DOHH2 (cell line): Measurements from ENCODE around the gene FGF21.
"Not testable (repeated sequence)": the region's sequence is repeated elsewhere in the genome, so short reads cannot be mapped to it uniquely, and the experiment has no call there.

Source experiments
- H3F3A ChIP-seq: fragments of 200-600 bp; sonication (generic), shearing (Covaris generic); 2 replicates; pipeline ENCODE4 v1.6.0; 2016; ENCODE audit warnings: antibody characterized with exemption, mild to moderate bottlenecking; ENCODE audit not compliant: control insufficient read depth, insufficient read depth
- H3K27ac ChIP-seq: fragments of 200-600 bp; sonication (generic); 2 replicates; pipeline ENCODE4 v1.5.1; 2014; ENCODE audit warnings: low read depth, mild to moderate bottlenecking, low read length, moderate library complexity
- H3K27me3 ChIP-seq: fragments of 200-600 bp; sonication (generic); 2 replicates; pipeline ENCODE4 v1.6.1; 2014; ENCODE audit warnings: mild to moderate bottlenecking, low read length, mixed read lengths; ENCODE audit not compliant: control insufficient read depth
- H3K36me3 ChIP-seq: fragments of 200-600 bp; sonication (generic); 2 replicates; pipeline ENCODE4 v1.6.1; 2014; ENCODE audit warnings: mild to moderate bottlenecking, low read length, moderate library complexity, mixed read lengths; ENCODE audit not compliant: control insufficient read depth
- H3K4me1 ChIP-seq: fragments of 200-600 bp; sonication (generic); 2 replicates; pipeline ENCODE4 v1.6.1; 2014; ENCODE audit warnings: mild to moderate bottlenecking, low read length, mixed read lengths; ENCODE audit not compliant: control insufficient read depth
- H3K4me2 ChIP-seq: fragments of 200-600 bp; sonication (generic); 2 replicates; pipeline ENCODE4 v1.6.0; 2014; ENCODE audit warnings: mild to moderate bottlenecking, low read length, moderate library complexity
- H3K4me3 ChIP-seq: fragments of 200-600 bp; sonication (generic); 2 replicates; pipeline ENCODE4 v1.5.1; 2014; ENCODE audit warnings: mild to moderate bottlenecking, low read length, mixed read lengths
- H3K79me2 ChIP-seq: fragments of 200-600 bp; sonication (generic); 2 replicates; pipeline ENCODE4 v1.6.1; 2014; ENCODE audit warnings: mild to moderate bottlenecking, low read length, mixed read lengths; ENCODE audit not compliant: control insufficient read depth
- H3K9me2 ChIP-seq: fragments of 200-600 bp; sonication (generic); replicated peaks from 2 replicates; pipeline ENCODE4 v1.6.1; 2014; ENCODE audit warnings: mild to moderate bottlenecking, low read length, mixed read lengths; ENCODE audit not compliant: control insufficient read depth
- H3K9me3 ChIP-seq: fragments of 200-600 bp; sonication (generic); 2 replicates; pipeline ENCODE4 v1.6.1; 2014; ENCODE audit warnings: antibody characterized with exemption, low read length, mixed read lengths; ENCODE audit not compliant: control insufficient read depth, insufficient read depth
- H4K20me1 ChIP-seq: fragments of 200-600 bp; sonication (generic); 2 replicates; pipeline ENCODE4 v1.6.0; 2014; ENCODE audit warnings: low read depth, mild to moderate bottlenecking, antibody characterized with exemption, low read length, moderate library complexity; ENCODE audit not compliant: control insufficient read depth, insufficient read depth
- CTCF ChIP-seq: fragments of 200-600 bp; sonication (generic); IDR thresholded peaks from one replicate; pipeline ENCODE4 v1.5.1; 2014; ENCODE audit warnings: antibody characterized with exemption, mild to moderate bottlenecking, low read depth, low read length; ENCODE audit not compliant: poor library complexity, severe bottlenecking
- EZH2phosphoT487 ChIP-seq: fragments of 200-600 bp; sonication (generic); IDR thresholded peaks from 2 replicates; pipeline ENCODE4 v1.6.1; 2017; ENCODE audit warnings: borderline replicate concordance, mild to moderate bottlenecking, antibody characterized with exemption, low read length, moderate library complexity, mixed read lengths

The FGF21 gene

DNA sequence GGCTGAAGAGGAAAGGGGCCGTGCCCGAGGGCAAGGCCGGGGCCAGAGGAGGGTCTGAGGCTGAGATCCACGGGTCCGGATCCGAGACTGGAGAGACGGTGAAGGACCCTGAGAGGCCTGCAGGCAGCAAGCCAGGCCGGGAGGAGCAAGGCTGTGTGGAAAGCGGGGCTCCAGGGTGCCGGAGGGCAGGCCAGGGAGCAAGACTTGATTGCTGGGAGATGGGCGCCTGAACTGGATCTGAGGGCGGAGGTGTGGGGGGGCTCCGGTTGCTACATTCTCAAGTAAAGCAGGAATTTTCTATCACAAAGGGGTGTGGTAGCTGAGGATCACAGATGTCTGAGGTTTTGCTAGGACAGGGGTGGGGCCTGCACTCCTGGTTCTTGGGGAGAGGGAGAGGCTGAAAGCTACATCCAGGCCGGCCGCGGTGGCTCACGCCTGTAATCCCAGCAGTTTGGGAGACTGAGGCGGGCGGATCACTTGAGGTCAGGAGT, 39.6 kb upstream of the FGF21 start:
- no peak for TF ChIP-seq CTCF
- no peak for TF ChIP-seq EZH2phosphoT487
- Histone ChIP-seq H3K4me3 (peak overlapping the region; percentile 89), H3K9me3 (no peaks in the 10 kb centered on the region), H3K4me1 (peaks cover 30% of the 10 kb centered on the region), H3K79me2 (peaks cover 7% of the 10 kb centered on the region), H3F3A (peaks cover 3% of the 10 kb centered on the region; the same call in 1 of the 2 replicates), H4K20me1 (no peaks in the 10 kb centered on the region), H3K9me2 (no peaks in the 10 kb centered on the region), H3K36me3 (no peaks in the 10 kb centered on the region), H3K4me2 (peak overlapping the region; percentile 98), H3K27ac (no peak overlapping the region), H3K27me3 (no peaks in the 10 kb centered on the region)

DNA sequence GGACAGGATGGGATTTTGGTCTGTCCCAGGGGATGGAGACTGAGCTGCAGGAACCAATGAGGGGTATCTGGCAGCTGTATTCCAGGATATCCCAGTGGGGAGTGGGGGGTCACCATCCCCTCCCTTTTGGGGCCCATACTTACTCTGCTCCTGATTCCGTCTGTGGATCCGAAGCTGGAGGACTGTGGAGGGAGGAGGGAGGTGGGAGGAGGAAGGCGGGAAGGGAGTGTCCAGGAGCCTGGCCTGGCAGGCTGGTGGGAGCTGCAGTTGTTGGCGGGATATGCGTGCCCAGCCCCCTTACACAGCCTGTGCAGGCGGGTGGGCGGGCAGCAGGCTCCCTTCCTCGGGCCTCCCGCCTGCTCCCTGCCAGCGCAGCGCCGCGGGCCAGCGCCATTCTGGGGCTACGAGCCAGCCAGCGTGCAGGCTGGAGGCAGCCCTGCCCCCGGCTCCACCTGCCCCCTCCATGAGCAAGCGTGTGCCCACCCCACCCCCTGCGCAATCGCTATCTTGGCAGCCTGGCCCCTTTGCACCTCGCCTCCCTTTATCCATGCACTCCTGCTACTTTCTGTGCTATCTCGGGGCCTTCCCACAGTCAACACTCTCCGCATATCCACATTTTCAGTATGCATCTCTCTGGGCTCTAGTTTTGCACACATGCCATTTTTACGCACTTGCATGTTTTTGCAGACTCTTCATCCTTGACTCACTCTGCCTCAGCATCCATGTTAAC, 38.6 kb upstream of the FGF21 start:
- Histone ChIP-seq H3K4me2 (no peak overlapping the region), H4K20me1 (no peaks in the 10 kb centered on the region), H3F3A (peaks cover 3% of the 10 kb centered on the region; the same call in 1 of the 2 replicates), H3K4me1 (peaks cover 37% of the 10 kb centered on the region), H3K9me2 (no peaks in the 10 kb centered on the region), H3K79me2 (peaks cover 7% of the 10 kb centered on the region), H3K9me3 (no peaks in the 10 kb centered on the region), H3K36me3 (no peaks in the 10 kb centered on the region), H3K4me3 (no peak overlapping the region), H3K27me3 (no peaks in the 10 kb centered on the region), H3K27ac (no peak overlapping the region)
- TF ChIP-seq EZH2phosphoT487 (no peak), CTCF (no peak)

- not testable (repeated sequence) for H3K9me3 ChIP-seq, H3K27ac ChIP-seq, H3K27me3 ChIP-seq, H3F3A ChIP-seq, H3K9me2 ChIP-seq, H3K79me2 ChIP-seq, H3K36me3 ChIP-seq, H3K4me3 ChIP-seq, H4K20me1 ChIP-seq, H3K4me2 ChIP-seq
- peaks cover 34% of the 10 kb centered on the region for H3K4me1 ChIP-seq
Measured at GRCh38 chr19:48718106-48718505, 37.2 kb upstream of the FGF21 start.

DNA sequence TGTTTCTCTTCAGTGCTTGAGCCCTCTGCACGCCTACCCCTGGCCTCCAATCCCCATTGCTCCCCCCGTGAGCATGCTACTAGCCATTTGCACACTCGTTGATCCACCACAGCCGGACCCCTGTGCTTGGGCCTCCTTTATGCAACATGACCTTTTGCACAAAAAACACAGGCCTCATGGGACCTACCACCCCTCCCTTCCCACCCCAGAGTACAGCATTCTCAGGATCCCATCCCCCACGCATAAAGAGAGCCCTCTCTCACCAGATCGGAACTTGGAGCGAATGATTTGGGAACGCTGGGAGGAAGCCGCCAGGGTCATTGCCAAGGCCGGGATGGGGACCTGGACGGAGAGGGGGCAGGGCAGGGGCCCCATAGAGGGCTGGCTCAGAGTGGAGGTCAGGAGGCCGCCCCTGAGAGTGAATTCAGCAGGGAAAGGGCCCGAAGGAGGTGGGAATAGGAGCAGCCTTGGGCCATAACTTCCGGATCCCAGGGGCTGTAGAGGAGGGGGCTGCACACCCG, 36.6 kb upstream of the FGF21 start:
- Histone ChIP-seq H3K36me3 (no peaks in the 10 kb centered on the region), H3K9me2 (no peaks in the 10 kb centered on the region), H3F3A (peaks cover 3% of the 10 kb centered on the region; the same call in 1 of the 2 replicates), H3K4me2 (no peak overlapping the region), H3K27ac (no peak overlapping the region), H4K20me1 (no peaks in the 10 kb centered on the region), H3K27me3 (no peaks in the 10 kb centered on the region), H3K4me3 (no peak overlapping the region), H3K4me1 (peaks cover 29% of the 10 kb centered on the region), H3K79me2 (peaks cover 7% of the 10 kb centered on the region), H3K9me3 (no peaks in the 10 kb centered on the region)
- TF ChIP-seq CTCF: no peak
- TF ChIP-seq EZH2phosphoT487: no peak
